Right lobe of liver (tissue), 6 donors: ENCODE measurements around the gene CUL9. TPM values are rescaled to one million over a fixed set of nuclear protein-coding genes. Genes with fewer than 3 reads are reported as not detected.

Experiments
- ATAC-seq, 4 donors: fragments of 200-7000 bp; cut with Tn5 transposase; one replicate each; pipeline ENCODE4 v1.9.1; 2020; ENCODE audit warnings: mild to moderate bottlenecking in 4 of 4, moderate library complexity in 4 of 4
- DNase-seq, 3 donors: peaks; one replicate each; pipeline ENCODE4 v3.0.0-alpha.2; 2020
- H3K27ac ChIP-seq, 3 donors: fragments of 200-600 bp; one replicate each; pipeline ENCODE4 v1.8.0; 2022
- H3K27me3 ChIP-seq, 2 donors: fragments of 200-600 bp; one replicate each; pipeline ENCODE4 v1.8.0; 2022
- H3K36me3 ChIP-seq, 4 donors: fragments of 200-600 bp; sonication (generic) in 1 of 4; one replicate each; pipeline versions ENCODE4 v1.5.1 to v1.8.0; 2017 to 2022; ENCODE audit warnings: control low read depth in 1 of 4
- H3K4me1 ChIP-seq, 4 donors: fragments of 200-600 bp; sonication (generic) in 1 of 4; one replicate each; pipeline versions ENCODE4 v1.5.1 to v1.8.0; 2017 to 2022; ENCODE audit warnings: control low read depth in 1 of 4
- H3K4me3 ChIP-seq, 3 donors: fragments of 200-600 bp; one replicate each; pipeline ENCODE4 v1.8.0; 2022
- H3K9me3 ChIP-seq, 4 donors: fragments of 200-600 bp; sonication (generic) in 1 of 4; one replicate each; pipeline versions ENCODE4 v1.5.1 to v1.8.0; 2017 to 2022; ENCODE audit warnings: control low read depth in 1 of 4
- CTCF ChIP-seq, 4 donors: fragments of 200-600 bp in 3 of 4; fragments of 450-650 bp in 1 of 4; IDR thresholded peaks; one replicate each; pipeline versions ENCODE4 v1.5.1 to v1.8.0; 2016 to 2022; ENCODE audit warnings: antibody characterized with exemption in 4 of 4, mild to moderate bottlenecking in 2 of 4
- POLR2A ChIP-seq: fragments of 450-650 bp; IDR thresholded peaks from one replicate; pipeline ENCODE4 v1.6.1; 2017; ENCODE audit warnings: antibody characterized with exemption, mild to moderate bottlenecking
- WGBS: methylation state at CpG from one replicate; pipeline ENCODE4 v1.1.6; 2018; ENCODE audit warnings: low coverage, low lambda C conversion rate; ENCODE audit not compliant: insufficient coverage; ENCODE audit errors: missing lambda C conversion rate; 5-methylcytosine and 5-hydroxymethylcytosine counted together
- intact Hi-C, 2 donors: fragments of 100-400 bp; cut with DNase I; formaldehyde crosslinking; loops; one replicate each; pipeline versions ENCODE4 v1.11.2 to v1.14.1; 2022
- total RNA-seq, 6 experiments: library from RNA; depleted of rRNA in 2 of 6; stranded (reverse); fragments of >200 nt in 2 of 6; fragmentation: NEBNext Ultra II Directional in 3 of 6; extraction: Animal tissue kit (Norgen Biotek cat#: 25700) in 3 of 6; gene quantifications; one replicate each; pipeline versions ENCODE4 v1.1.0 to v1.2.4, GENCODE V29; 2016 to 2023
- donor health status: DM: no; HTN: yes; CAD: no.
- donor health status: DM: no; HTN: no; CAD: no.
- donor health status: DM: no; HTN: no; CAD: no.
- donor health status: DM: no; HTN: yes; CAD: no.
- donor health status: DM: no; HTN: yes; CAD: no.

Gene CUL9
- total RNA-seq, 6 experiments from 2014 or later: 14.4 to 17.7 (median 15.2) TPM

- Histone ChIP-seq H3K9me3 (no peaks in the 10 kb centered on the region), H3K27me3 (no peaks in the 10 kb centered on the region), H3K4me1 (no peaks in the 10 kb centered on the region), H3K36me3 (no peaks in the 10 kb centered on the region), H3K27ac (no peak overlapping the region), H3K4me3 (no peak overlapping the region)
- ATAC-seq (no peak), DNase-seq (no peak)
- TF ChIP-seq CTCF (IDR thresholded peaks at IDR 0.05) (no peak), POLR2A (no peak)
- WGBS: 76% methylated on average over 2 of the region's 2 CpGs
- intact Hi-C loops: no loop called here
Measured at GRCh38 chr6:43235841-43236240, 53.8 kb downstream of the CUL9 start.

- no peaks in the 10 kb centered on the region for H3K4me1 ChIP-seq
- intact Hi-C loops: no loop called here
- no peak overlapping the region for H3K27ac ChIP-seq
- no peak overlapping the region for H3K4me3 ChIP-seq
- H3K36me3 ChIP-seq: no peaks in the 10 kb centered on the region
- TF ChIP-seq CTCF (IDR thresholded peaks at IDR 0.05) (no peak), POLR2A (no peak)
- no peaks in the 10 kb centered on the region for H3K27me3 ChIP-seq
- DNase-seq (no peak), ATAC-seq (no peak)
- 40% methylated on average over 2 of the region's 2 CpGs for WGBS
- no peaks in the 10 kb centered on the region for H3K9me3 ChIP-seq
Measured at GRCh38 chr6:43239054-43239453, 57.1 kb downstream of the CUL9 start.

- Histone ChIP-seq H3K27me3 (no peaks in the 10 kb centered on the region), H3K27ac (no peak overlapping the region), H3K4me3 (no peak overlapping the region), H3K9me3 (no peaks in the 10 kb centered on the region), H3K4me1 (no peaks in the 10 kb centered on the region), H3K36me3 (no peaks in the 10 kb centered on the region)
- ATAC-seq (no peak), DNase-seq (no peak)
- no peak for TF ChIP-seq CTCF (IDR thresholded peaks at IDR 0.05)
- no peak for TF ChIP-seq POLR2A
- WGBS: 50% methylated on average over 1 of the region's 1 CpG
- intact Hi-C loops: no loop called here
Measured at GRCh38 chr6:43240950-43241349, 59.0 kb downstream of the CUL9 start.

- Histone ChIP-seq H3K36me3 (no peaks in the 10 kb centered on the region), H3K27me3 (no peaks in the 10 kb centered on the region), H3K9me3 (no peaks in the 10 kb centered on the region), H3K4me3 (no peak overlapping the region), H3K4me1 (peaks cover 0 to under 1% (median 0%) of the 10 kb centered on the region in 4 donors), H3K27ac (no peak overlapping the region)
- ATAC-seq (no peak), DNase-seq (no peak)
- intact Hi-C loops: no loop called here
- TF ChIP-seq CTCF (IDR thresholded peaks at IDR 0.05) (no peak), POLR2A (no peak)
- WGBS: 80% methylated on average over 1 of the region's 2 CpGs
Measured at GRCh38 chr6:43241446-43241845, 59.5 kb downstream of the CUL9 start.
